Ramos (cell line): ENCODE measurements around the gene SNX17.

Experiments used
- in situ Hi-C: fragments of 300-500 bp; cut with MboI; formaldehyde crosslinking; loops from one replicate; pipeline ENCODE4 v1.14.3; 2022; ENCODE audit warnings: low sequenced_read_pairs; ENCODE audit not compliant: unreplicated experiment

Gene SNX17

GRCh38 chr2:27362678-27363420 lies 7.6 kb upstream of the SNX17 start:
- in situ Hi-C loops, result no loop called here

GRCh38 chr2:27363933-27364332 lies 6.5 kb upstream of the SNX17 start:
- in situ Hi-C loops, result no loop called here

DNA sequence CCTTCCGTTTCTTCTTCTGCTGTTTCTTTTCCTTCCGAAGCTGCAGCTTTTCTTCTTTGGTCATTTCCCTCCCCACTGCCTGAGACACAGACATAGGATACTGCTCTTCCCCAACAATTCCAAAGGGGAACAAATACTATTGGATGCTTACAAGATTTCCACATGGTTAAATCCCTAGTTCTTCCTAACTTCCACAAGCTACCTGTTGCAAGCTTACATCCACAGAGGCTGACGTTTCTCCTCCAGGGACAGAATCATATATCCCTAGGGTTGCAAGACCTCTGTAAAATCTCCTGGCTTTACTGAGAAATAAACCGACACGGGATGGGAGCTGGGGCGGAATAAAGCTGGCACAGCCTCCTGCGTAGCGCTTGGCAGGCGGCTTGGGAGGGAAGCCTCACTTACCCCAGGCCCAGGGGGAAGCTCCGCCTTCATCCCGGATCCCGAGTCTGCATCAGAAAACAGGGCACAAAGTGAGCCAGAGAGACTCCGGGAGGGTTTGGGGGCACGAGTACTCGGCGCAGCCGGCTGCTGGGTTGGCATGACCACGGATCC lies 868 bp upstream of the SNX17 start:
- in situ Hi-C loops, result no loop called here

DNA sequence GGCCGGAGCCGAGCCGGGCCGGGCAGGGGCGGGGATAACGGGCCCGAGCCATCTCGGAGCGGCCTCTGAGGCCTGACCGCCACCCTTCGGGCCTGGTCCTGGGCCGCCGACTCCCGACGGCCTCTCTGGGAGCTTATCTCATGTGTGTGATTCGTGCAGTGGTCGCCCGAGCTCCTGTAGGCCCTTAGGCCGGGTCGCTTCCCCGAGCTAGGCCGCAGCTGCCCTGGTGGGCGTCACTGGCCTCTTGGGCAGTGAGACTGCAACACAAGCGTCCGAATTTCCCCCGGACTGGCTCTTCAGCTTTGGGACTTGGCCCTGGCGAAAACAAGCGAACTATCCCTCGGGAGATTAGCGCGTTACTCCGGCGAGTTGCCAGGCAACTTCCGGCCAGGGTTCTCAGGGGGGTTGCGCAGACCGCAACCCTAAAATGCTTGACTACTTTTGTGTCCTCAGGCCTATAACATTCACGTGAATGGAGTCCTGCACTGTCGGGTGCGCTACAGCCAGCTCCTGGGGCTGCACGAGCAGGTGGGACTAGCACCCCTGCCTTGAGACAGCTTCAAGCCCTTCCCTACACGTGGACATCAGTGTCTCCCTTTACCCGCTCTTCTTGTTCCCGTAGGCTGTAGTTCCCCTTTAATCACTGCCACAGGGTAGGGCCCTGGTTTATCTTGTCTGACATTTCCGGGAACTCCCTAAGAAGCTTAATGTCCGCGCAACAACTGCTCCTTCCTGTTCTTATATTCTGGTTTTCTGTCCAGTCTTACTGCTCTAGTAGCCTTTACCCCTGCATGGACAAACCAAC lies 602 bp downstream of the SNX17 start:
- in situ Hi-C loops, result no loop called here

DNA sequence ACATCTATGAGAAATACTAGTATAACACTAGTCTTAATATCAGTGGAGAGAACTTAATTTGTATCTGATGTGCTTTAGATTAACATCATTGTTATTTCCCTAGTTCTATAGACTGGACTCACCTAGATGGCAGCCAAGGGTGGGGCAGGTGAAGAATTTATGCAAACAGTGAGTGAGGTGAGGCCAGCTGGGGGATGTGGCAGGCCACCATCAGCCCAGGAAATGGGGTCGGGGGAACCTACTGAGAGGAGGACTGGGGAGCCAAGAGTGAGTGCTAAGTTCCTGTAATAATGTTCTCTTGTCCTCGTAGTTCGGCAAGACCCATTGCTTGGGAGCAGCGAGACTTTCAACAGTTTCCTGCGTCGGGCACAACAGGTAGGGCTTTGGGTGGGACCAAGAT lies 2.5 kb downstream of the SNX17 start:
- in situ Hi-C loops, result no loop called here

DNA sequence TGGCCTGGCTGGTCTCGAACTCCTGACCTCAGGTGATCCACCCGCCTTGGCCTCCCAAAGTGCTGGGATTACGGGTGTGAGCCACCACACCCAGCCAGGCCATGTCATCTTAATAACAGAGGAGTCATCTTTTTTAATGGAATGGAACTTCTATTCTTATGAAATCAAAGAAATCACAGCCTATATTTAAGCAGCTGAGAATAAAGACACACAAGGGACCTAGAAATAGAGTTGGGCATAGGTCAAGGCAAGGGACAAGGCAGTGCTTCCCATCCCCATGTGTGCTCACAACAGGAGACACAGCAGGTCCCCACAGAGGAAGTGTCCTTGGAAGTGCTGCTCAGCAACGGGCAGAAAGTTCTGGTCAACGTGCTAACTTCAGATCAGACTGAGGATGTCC lies 3.2 kb downstream of the SNX17 start:
- in situ Hi-C loops, result no loop called here

- in situ Hi-C loops, result no loop called here
Measured at GRCh38 chr2:27375513-27376099, 5.2 kb downstream of the SNX17 start.

- in situ Hi-C loops, result no loop called here
Measured at GRCh38 chr2:27376151-27376865, 5.9 kb downstream of the SNX17 start.

DNA sequence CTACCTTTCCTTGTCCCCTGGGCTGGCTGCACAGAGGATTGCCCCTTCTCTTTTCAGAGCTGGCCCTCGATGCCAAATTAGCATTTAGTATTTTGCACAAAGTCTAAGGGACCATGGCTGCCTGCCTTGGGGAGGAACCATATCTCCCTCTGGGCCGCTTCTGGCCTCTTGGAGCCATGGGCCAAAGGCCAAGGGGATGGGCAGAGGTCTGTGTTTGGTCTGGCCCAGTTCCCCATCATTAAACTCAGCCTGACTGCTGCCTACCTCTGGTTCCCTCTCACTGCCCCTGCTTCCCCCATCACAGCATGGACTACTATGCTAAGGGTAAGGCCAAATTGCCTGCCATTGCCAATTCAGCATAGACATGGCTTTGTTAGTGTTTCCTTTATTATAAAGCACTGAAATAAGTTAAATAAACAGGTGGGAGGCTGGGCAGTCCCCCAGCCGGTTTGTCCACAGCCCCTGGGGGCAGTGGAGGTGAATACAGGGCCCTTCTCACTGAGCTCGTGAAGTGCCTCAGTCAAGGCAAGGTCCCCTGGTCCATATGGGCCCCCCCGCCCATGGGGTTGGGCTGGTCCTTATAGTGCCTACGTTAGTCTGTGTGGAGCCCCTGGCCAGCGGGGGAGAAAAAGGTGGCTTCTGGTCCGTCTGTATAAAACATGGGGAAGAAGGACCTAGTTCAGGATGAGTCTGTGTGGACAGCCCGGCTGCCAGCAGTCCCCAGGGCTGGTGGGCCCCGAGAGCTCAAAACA lies 6.6 kb downstream of the SNX17 start:
- in situ Hi-C loops, result no loop called here

- in situ Hi-C loops, result no loop called here
Measured at GRCh38 chr2:27377618-27378095, 7.2 kb downstream of the SNX17 start.

DNA sequence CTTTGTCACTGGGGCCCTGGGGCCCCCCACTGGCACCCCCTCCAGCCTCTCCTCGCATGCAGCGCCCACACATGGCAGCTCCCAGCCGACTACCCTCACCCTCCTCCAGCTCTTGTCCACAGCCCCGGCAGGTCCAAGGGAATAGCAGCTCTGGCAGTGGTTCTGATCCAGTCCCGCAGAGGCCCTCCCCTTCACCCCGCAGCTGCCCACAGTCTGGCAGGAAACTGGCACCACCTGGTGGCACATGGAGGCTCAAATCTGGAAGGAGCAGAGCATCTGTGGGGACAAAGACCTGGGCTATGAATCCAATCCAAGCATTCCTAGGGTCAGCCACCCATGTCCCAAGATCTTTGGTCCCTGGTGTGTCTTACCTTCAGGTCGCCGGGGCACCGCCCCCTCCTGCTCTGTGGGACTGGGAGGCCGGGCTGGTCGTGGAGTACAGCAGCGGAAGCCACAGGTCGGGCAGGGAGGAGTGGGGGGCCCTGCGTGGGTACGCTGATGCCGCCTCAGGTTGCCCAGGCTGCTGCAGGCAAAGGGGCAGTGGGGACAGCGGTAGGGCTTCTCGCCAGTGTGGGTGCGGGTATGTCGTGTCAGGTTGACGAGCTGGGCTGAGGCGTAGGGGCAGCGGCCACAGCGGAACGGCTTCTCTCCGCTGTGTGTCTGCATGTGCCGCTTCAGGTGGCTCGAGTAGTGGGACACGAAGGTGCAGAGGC lies 7.8 kb downstream of the SNX17 start:
- in situ Hi-C loops, result no loop called here

GRCh38 chr2:27378809-27379290 lies 8.4 kb downstream of the SNX17 start:
- in situ Hi-C loops, result no loop called here

- in situ Hi-C loops, result no loop called here
Measured at GRCh38 chr2:27379383-27379835, 9.0 kb downstream of the SNX17 start.

- in situ Hi-C loops, result no loop called here
Measured at GRCh38 chr2:27379836-27380625, 9.6 kb downstream of the SNX17 start.

DNA sequence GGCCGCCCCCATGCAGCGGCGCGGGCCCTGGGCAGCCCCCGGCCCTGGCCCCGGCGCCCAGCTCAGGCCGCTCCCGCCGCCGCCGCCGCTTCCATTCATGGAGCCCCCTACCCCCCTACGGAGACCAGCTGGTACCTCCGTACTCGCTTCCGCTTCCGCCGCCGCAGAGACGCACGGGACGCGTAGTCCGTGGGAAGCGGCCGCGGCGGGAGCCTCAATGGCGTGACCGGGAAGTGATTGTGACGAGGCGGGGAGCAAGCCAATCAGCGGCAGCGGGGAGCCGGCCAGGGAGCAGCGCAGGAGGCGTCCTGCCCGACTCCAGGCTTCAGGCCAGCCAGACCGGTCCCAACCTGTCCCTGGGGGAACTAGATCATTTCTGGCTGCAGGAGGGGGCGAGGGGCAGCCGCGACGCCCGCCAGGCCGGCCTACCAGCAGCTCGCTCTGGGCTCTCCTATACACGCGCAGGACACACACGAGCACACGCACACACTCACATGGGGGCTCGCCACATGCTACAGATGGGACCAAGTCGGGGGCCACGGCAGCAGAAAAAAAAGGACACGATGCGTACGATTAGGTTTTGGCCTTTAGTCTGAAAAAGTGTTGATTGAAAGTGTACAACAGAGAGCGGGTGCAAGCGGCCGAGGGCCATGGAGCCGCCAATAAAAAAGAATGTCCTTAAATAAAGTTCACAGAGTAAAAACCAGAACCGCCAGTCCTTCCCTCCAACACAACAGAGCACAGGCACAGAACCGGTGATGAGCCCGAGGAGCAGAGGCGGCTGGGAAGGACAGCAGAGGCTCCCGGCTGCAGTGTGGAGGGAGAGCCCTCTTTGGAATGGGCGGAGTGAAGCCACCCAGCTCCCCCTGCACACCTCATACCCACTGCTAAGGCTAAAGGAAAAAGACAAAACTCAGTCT lies 10.5 kb downstream of the SNX17 start, which contains the start of gene ZNF513:
TSS of gene ZNF513 (minus strand) at position 109 of the 920 bp plus-strand sequence. CDS start 208 bp downstream, outside the sequence.
- in situ Hi-C loops, result no loop called here

DNA sequence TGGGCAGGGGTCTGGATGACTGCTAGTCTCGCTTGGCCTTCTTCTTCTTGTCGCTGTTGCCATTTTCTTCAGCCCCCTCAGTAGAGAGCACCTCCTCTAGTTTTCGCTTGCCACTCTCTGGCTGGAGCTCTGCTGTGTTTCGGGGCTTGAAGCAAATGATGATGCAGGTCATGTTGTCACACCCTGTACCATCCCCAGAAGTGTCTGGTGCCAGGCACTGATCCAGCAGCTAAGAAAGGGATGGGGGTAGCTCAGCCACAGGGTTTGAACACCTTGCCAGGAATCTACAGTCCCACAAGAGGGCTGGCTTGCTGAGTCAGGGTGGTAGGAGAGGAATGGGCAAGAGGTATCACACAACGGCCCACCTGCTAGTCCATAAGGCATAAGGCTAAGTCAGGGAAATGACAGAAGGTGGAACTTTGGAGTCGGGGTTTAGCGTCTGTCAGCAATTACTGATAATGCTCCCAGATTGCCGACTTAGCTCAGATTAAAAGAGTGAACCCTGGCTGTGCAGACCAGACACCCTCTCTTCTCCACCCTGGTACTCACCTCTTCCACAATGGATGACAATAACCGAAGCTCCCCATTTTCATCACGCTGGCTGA lies 11.3 kb downstream of the SNX17 start:
- in situ Hi-C loops, result no loop called here
